ENCODE measurements around the gene WASF3.

- TF ChIP-seq CTCF (IDR thresholded peaks at IDR 0.05) (no peak), EZH2 (IDR thresholded peaks at IDR 0.05) (no peak), EZH2phosphoT487 (IDR thresholded peaks at IDR 0.05) (no peak)
These were observed 42.9 kb downstream of the WASF3 start for GRCh38 chr13:26600343-26600742.
